IMR-90 (cell line): ENCODE data around the gene COL4A3. TPM values are rescaled to one million over a fixed set of nuclear protein-coding genes. Genes with fewer than 3 reads are reported as not detected.

ENCODE experiments used
- ATAC-seq: fragments of 200-7000 bp; cut with Tn5 transposase; 2 replicates; pipeline ENCODE4 v1.9.1; 2020; ENCODE audit warnings: low read depth, mild to moderate bottlenecking, moderate library complexity
- BruUV-seq: library from RNA; stranded (reverse); fragments of 400-500 nt; replicated peaks from 2 replicates; lab custom pipeline; 2021; lab: Mats Ljungman, UMichigan
- CTCF ChIA-PET: fragments of 300-600 bp; formaldehyde crosslinking; extraction: SDS; loops from one replicate; lab custom pipeline; 2021; ENCODE audit warnings: antibody characterized with exemption; lab: Yijun Ruan, JAX
- POLR2A ChIA-PET: fragments of 300-600 bp; sonication (Branson Sonifier 250); formaldehyde crosslinking; loops from one replicate; lab custom pipeline; 2022; ENCODE audit warnings: antibody characterized with exemption; ENCODE audit not compliant: unreplicated experiment; lab: Charles Lee
- DNase-seq: peaks from one replicate; pipeline ENCODE4 v3.0.0; 2013
- H2AFZ ChIP-seq: replicated peaks from 2 replicates; pipeline ENCODE3; 2013; ENCODE audit warnings: low read length, mild to moderate bottlenecking; ENCODE audit not compliant: poor library complexity
- H2AK5ac ChIP-seq: 2 replicates; pipeline ENCODE4 v1.6.1; 2013; ENCODE audit warnings: low read depth, low read length, inconsistent platforms
- H2AK9ac ChIP-seq: replicated peaks from 2 replicates; pipeline ENCODE3; 2013; ENCODE audit warnings: mild to moderate bottlenecking, low read depth, low read length, moderate library complexity; ENCODE audit not compliant: poor library complexity
- H2BK120ac ChIP-seq: 2 replicates; pipeline ENCODE4 v1.6.1; 2013; ENCODE audit warnings: low read depth, low read length, inconsistent platforms
- H2BK15ac ChIP-seq: 3 replicates; pipeline ENCODE4 v1.6.1; 2013; ENCODE audit warnings: low read depth, low read length, inconsistent platforms
- H2BK20ac ChIP-seq: 2 replicates; pipeline ENCODE4 v1.6.1; 2013; ENCODE audit warnings: low read depth, mild to moderate bottlenecking, inconsistent platforms, low read length, moderate library complexity
- H2BK5ac ChIP-seq: 2 replicates; pipeline ENCODE4 v1.6.1; 2013; ENCODE audit warnings: mild to moderate bottlenecking, low read depth, low read length, inconsistent platforms; ENCODE audit not compliant: poor library complexity, severe bottlenecking
- H3K14ac ChIP-seq: replicated peaks from 2 replicates; pipeline ENCODE4 v1.6.1; 2013; ENCODE audit warnings: low read depth, low read length, inconsistent platforms
- H3K18ac ChIP-seq: 2 replicates; pipeline ENCODE4 v1.6.1; 2013; ENCODE audit warnings: low read depth, low read length, control low read depth
- H3K23ac ChIP-seq: 2 replicates; pipeline ENCODE4 v1.6.1; 2013; ENCODE audit warnings: low read depth, low read length, inconsistent platforms
- H3K27ac ChIP-seq: 2 replicates; pipeline ENCODE4 v1.5.1; 2013; ENCODE audit warnings: mild to moderate bottlenecking, control low read depth, low read length; ENCODE audit not compliant: insufficient read depth
- H3K27me3 ChIP-seq: 2 replicates; pipeline ENCODE4 v1.6.1; 2013; ENCODE audit warnings: low read length; ENCODE audit not compliant: control insufficient read depth, insufficient read depth
- H3K36me3 ChIP-seq: 2 replicates; pipeline ENCODE4 v1.6.1; 2013; ENCODE audit warnings: low read length, mixed read lengths; ENCODE audit not compliant: control insufficient read depth, insufficient read depth
- H3K4ac ChIP-seq: 2 replicates; pipeline ENCODE4 v1.6.1; 2013; ENCODE audit warnings: low read depth, low read length, inconsistent platforms
- H3K4me1 ChIP-seq: 2 replicates; pipeline ENCODE4 v1.6.1; 2013; ENCODE audit warnings: low read length, mixed read lengths; ENCODE audit not compliant: control insufficient read depth, insufficient read depth
- H3K4me2 ChIP-seq: 2 replicates; pipeline ENCODE4 v1.6.1; 2013; ENCODE audit warnings: low read depth, mild to moderate bottlenecking, control low read depth, low read length, moderate library complexity
- H3K4me3 ChIP-seq: 2 replicates; pipeline ENCODE4 v1.5.1; 2013; ENCODE audit warnings: low read depth, mild to moderate bottlenecking, control low read depth, low read length, moderate library complexity; ENCODE audit not compliant: insufficient read depth
- H3K56ac ChIP-seq: 2 replicates; pipeline ENCODE4 v1.6.1; 2013; ENCODE audit warnings: low read length, inconsistent platforms; ENCODE audit not compliant: insufficient read depth; ENCODE audit errors: extremely low read depth
- H3K79me1 ChIP-seq, 2 experiments: 2 replicates each; pipeline ENCODE4 v1.6.1; 2013; ENCODE audit warnings: low read length in 2 of 2, inconsistent platforms in 1 of 2, low read depth in 1 of 2
- H3K9ac ChIP-seq: 2 replicates; pipeline ENCODE4 v1.6.1; 2013; ENCODE audit warnings: low read depth, low read length, control low read depth
- H3K9me1 ChIP-seq: 2 replicates; pipeline ENCODE4 v1.6.1; 2013; ENCODE audit warnings: low read length, inconsistent platforms; ENCODE audit not compliant: insufficient read depth
- H3K9me3 ChIP-seq: 2 replicates; pipeline ENCODE4 v1.6.1; 2013; ENCODE audit warnings: low read length; ENCODE audit not compliant: control insufficient read depth, insufficient read depth
- H4K20me1 ChIP-seq: 2 replicates; pipeline ENCODE4 v1.6.1; 2013; ENCODE audit warnings: low read length, inconsistent platforms; ENCODE audit not compliant: insufficient read depth
- H4K5ac ChIP-seq: 2 replicates; pipeline ENCODE4 v1.6.1; 2013; ENCODE audit warnings: mild to moderate bottlenecking, low read depth, low read length, control low read depth
- H4K8ac ChIP-seq, 2 experiments: 2 replicates each; pipeline ENCODE4 v1.6.1; 2013; ENCODE audit warnings: low read depth in 2 of 2, low read length in 2 of 2, control low read depth in 1 of 2, inconsistent platforms in 1 of 2
- H4K91ac ChIP-seq: 2 replicates; pipeline ENCODE4 v1.6.1; 2013; ENCODE audit warnings: low read depth, low read length, inconsistent platforms; ENCODE audit not compliant: insufficient read depth
- BHLHE40 ChIP-seq: fragments of 150-350 bp; IDR thresholded peaks from 2 replicates; pipeline ENCODE4 v1.6.1; 2016; ENCODE audit warnings: mild to moderate bottlenecking, low read depth, low read length
- CEBPB ChIP-seq: IDR thresholded peaks from 2 replicates; pipeline ENCODE4 v1.6.1; 2012; ENCODE audit warnings: low read depth, low read length, improper control_type of control experiment
- CHD1 ChIP-seq: IDR thresholded peaks from 2 replicates; pipeline ENCODE4 v1.6.1; 2012; ENCODE audit warnings: low read depth, low read length, improper control_type of control experiment
- CTCF ChIP-seq: conservative IDR thresholded peaks from 2 replicates; pipeline ENCODE4 v1.5.1; 2012; ENCODE audit warnings: mild to moderate bottlenecking, low read depth, low read length, improper control_type of control experiment
- ELK1 ChIP-seq: fragments of 150-350 bp; IDR thresholded peaks from 2 replicates; pipeline ENCODE4 v1.6.1; 2016; ENCODE audit warnings: low read depth, mild to moderate bottlenecking, low read length, moderate library complexity, borderline replicate concordance
- FOS ChIP-seq: fragments of 150-350 bp; IDR thresholded peaks from 2 replicates; pipeline ENCODE4 v1.6.1; 2016; ENCODE audit warnings: low read depth, low read length
- MAFK ChIP-seq: IDR thresholded peaks from 2 replicates; pipeline ENCODE4 v1.6.1; 2012; ENCODE audit warnings: low read depth, low read length, improper control_type of control experiment
- MAZ ChIP-seq: IDR thresholded peaks from 2 replicates; pipeline ENCODE4 v1.6.1; 2012; ENCODE audit warnings: low read depth, mild to moderate bottlenecking, low read length, improper control_type of control experiment, moderate library complexity, borderline replicate concordance
- MXI1 ChIP-seq: IDR thresholded peaks from 2 replicates; pipeline ENCODE4 v1.6.1; 2012; ENCODE audit warnings: low read depth, mild to moderate bottlenecking, low read length, moderate library complexity, borderline replicate concordance
- NFE2L2 ChIP-seq: fragments of 150-350 bp; IDR thresholded peaks from 2 replicates; pipeline ENCODE4 v1.6.1; 2016; ENCODE audit warnings: low read depth, mild to moderate bottlenecking, low read length
- POLR2A ChIP-seq: IDR thresholded peaks from 2 replicates; pipeline ENCODE4 v1.6.1; 2012; ENCODE audit warnings: mild to moderate bottlenecking, low read depth, low read length
- RAD21 ChIP-seq: IDR thresholded peaks from 2 replicates; pipeline ENCODE4 v1.6.1; 2012; ENCODE audit warnings: low read length, improper control_type of control experiment
- RCOR1 ChIP-seq: IDR thresholded peaks from 2 replicates; pipeline ENCODE4 v1.6.1; 2012; ENCODE audit warnings: mild to moderate bottlenecking, low read length, improper control_type of control experiment; ENCODE audit not compliant: insufficient replicate concordance
- RFX5 ChIP-seq: IDR thresholded peaks from 2 replicates; pipeline ENCODE4 v1.8.0; 2012; ENCODE audit warnings: low read depth, mild to moderate bottlenecking, low read length, moderate library complexity
- SMC3 ChIP-seq: fragments of 150-350 bp; IDR thresholded peaks from 2 replicates; pipeline ENCODE4 v1.6.1; 2016; ENCODE audit warnings: low read depth, mild to moderate bottlenecking, antibody characterized with exemption, low read length, moderate library complexity
- WGBS, 2 experiments: methylation state at CpG; one replicate each; pipeline versions ENCODE4 v1.1.5 to v1.1.7; 2013; ENCODE audit warnings: missing lambda C conversion rate in 2 of 2; ENCODE audit not compliant: insufficient read length in 1 of 2; ENCODE audit errors: extremely low coverage in 2 of 2; 5-methylcytosine and 5-hydroxymethylcytosine counted together
- dilution Hi-C: fragments of 300-500 bp; cut with HindIII; formaldehyde crosslinking; loops from one replicate; pipeline ENCODE4 v1.14.3; 2018; ENCODE audit warnings: low sequenced_read_pairs; ENCODE audit not compliant: unreplicated experiment
- in situ Hi-C: fragments of 300-500 bp; cut with MboI; formaldehyde crosslinking; loops from 3 replicates; pipeline ENCODE4 v1.14.3; 2019; ENCODE audit warnings: low sequenced_read_pairs, inconsistent platforms, mixed read lengths
- intact Hi-C: fragments of 100-400 bp; cut with micrococcal nuclease; formaldehyde crosslinking; loops from 2 replicates; pipeline ENCODE4 v1.10.0; 2022
- polyA plus RNA-seq, 3 experiments: library from polyadenylated mRNA; depleted of rRNA; stranded (reverse); fragments of >200 nt; gene quantifications; 2 replicates each; pipeline ENCODE4 v1.2.3, GENCODE V29; 2012; ENCODE audit warnings: low replicate concordance in 1 of 3
- total RNA-seq: library from RNA; depleted of rRNA; stranded (reverse); fragments of >200 nt; gene quantifications from 2 replicates; pipeline ENCODE4 v1.2.3, GENCODE V29; 2012
- TF ChIP-seq, protein P1 (sequence below): fragments of 150-350 bp; IDR thresholded peaks from 2 replicates; pipeline ENCODE4 v1.6.1; 2017; ENCODE audit warnings: mild to moderate bottlenecking, antibody characterized with exemption, low read length, low read depth

COL4A3 gene
- total and polyA plus RNA-seq, 2 of the 4 experiments (the other 2 are of a cell fraction) = not detected

GRCh38 chr2:227351639-227352038 lies 187.2 kb downstream of the COL4A3 start:
- Histone ChIP-seq H3K56ac (no peak overlapping the region), H4K91ac (no peak overlapping the region), H3K9me1 (no peaks in the 10 kb centered on the region), H3K27ac (no peak overlapping the region), H2BK15ac (no peak overlapping the region), H3K79me1 (peaks cover 0 to 3% of the 10 kb centered on the region in 2 experiments; a peak in 2 of 4 replicates), H2AK5ac (no peak overlapping the region), H2BK120ac (no peak overlapping the region), H3K27me3 (no peaks in the 10 kb centered on the region), H4K20me1 (no peaks in the 10 kb centered on the region), H3K9me3 (no peaks in the 10 kb centered on the region), H4K8ac (no peak overlapping the region), H3K4me1 (peaks cover 2% of the 10 kb centered on the region; the same call in 1 of the 2 replicates), H3K18ac (no peak overlapping the region), H2BK20ac (no peak overlapping the region), H3K4me2 (no peak overlapping the region), H3K23ac (no peak overlapping the region), H3K9ac (no peak overlapping the region), H4K5ac (no peak overlapping the region), H2AK9ac (no peak overlapping the region), H2BK5ac (no peak overlapping the region), H3K14ac (no peak overlapping the region), H3K4ac (no peak overlapping the region), H3K4me3 (no peak overlapping the region), H3K36me3 (peaks cover 18% of the 10 kb centered on the region), H2AFZ (no peak overlapping the region)
- dilution Hi-C loops = no loop called here
- ATAC-seq (no peak), DNase-seq (no peak)
- intact Hi-C loops = no loop called here
- in situ Hi-C loops = no loop called here
- TF ChIP-seq CEBPB = no peak
- no peak for TF ChIP-seq POLR2A
- TF ChIP-seq SMC3 = no peak
- TF ChIP-seq RCOR1 = no peak
- no peak for TF ChIP-seq RFX5
- TF ChIP-seq MXI1 = no peak
- TF ChIP-seq MAZ = no peak
- TF ChIP-seq BHLHE40 = no peak
- TF ChIP-seq RAD21 = no peak
- TF ChIP-seq, protein P1, sequence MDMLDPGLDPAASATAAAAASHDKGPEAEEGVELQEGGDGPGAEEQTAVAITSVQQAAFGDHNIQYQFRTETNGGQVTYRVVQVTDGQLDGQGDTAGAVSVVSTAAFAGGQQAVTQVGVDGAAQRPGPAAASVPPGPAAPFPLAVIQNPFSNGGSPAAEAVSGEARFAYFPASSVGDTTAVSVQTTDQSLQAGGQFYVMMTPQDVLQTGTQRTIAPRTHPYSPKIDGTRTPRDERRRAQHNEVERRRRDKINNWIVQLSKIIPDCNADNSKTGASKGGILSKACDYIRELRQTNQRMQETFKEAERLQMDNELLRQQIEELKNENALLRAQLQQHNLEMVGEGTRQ = no peak
- no peak for TF ChIP-seq CHD1
- TF ChIP-seq ELK1 = no peak
- TF ChIP-seq MAFK = no peak
- TF ChIP-seq FOS = no peak
- TF ChIP-seq CTCF = no peak
- no peak for TF ChIP-seq NFE2L2
- WGBS, 2 experiments = 61% methylated on average over 2 of the region's 4 CpGs; no CpG with 5 or more reads in 1 of the 2 experiments
- no TSS peak for BruUV-seq
- ChIA-PET POLR2A (no interaction called here), CTCF (no interaction called here)
